ENCODE results near the gene AGPAT2. TPM values are rescaled to one million over a fixed set of nuclear protein-coding genes. Genes with fewer than 3 reads are reported as not detected.
"Not testable (repeated sequence)": the region's sequence is repeated elsewhere in the genome, so short reads cannot be mapped to it uniquely, and the experiment has no call there.

AGPAT2 gene
- total RNA-seq, 1 donor, result 31.5 TPM

GRCh38 chr9:136643596-136644342, 43.5 kb downstream of the AGPAT2 start:
- no peak overlapping the region for H3K4me3 ChIP-seq (ENCODE audit: low read depth, low read length)
- no peak for TF ChIP-seq CTCF (IDR thresholded peaks at IDR 0.05; ENCODE audit: insufficient read depth, low read depth, low read length)

GRCh38 chr9:136642439-136642921, 44.8 kb downstream of the AGPAT2 start:
- DNase-seq (ENCODE audit: low read depth), result no peak
- H3K4me3 ChIP-seq (ENCODE audit: low read depth, low read length), result no peak overlapping the region
- TF ChIP-seq CTCF (IDR thresholded peaks at IDR 0.05; ENCODE audit: insufficient read depth, low read depth, low read length), result no peak

More at GRCh38 chr9:136643596-136644342, 43.5 kb downstream of the AGPAT2 start:
- no peak for DNase-seq (ENCODE audit: low read depth)

GRCh38 chr9:136640171-136641111, 46.8 kb downstream of the AGPAT2 start:
- TF ChIP-seq CTCF (IDR thresholded peaks at IDR 0.05; ENCODE audit: insufficient read depth, low read depth, low read length), result no peak
- peak; percentile 23 for DNase-seq (ENCODE audit: low read depth)
- no peak overlapping the region for H3K4me3 ChIP-seq (ENCODE audit: low read depth, low read length)

GRCh38 chr9:136634904-136635303, 52.4 kb downstream of the AGPAT2 start:
- TF ChIP-seq CTCF (IDR thresholded peaks at IDR 0.05; ENCODE audit: insufficient read depth, low read depth, low read length), result no peak
- H3K4me3 ChIP-seq (ENCODE audit: low read depth, low read length), result no peak overlapping the region
- no peak for DNase-seq (ENCODE audit: low read depth)

GRCh38 chr9:136632491-136633106, 54.7 kb downstream of the AGPAT2 start:
- H3K4me3 ChIP-seq (ENCODE audit: low read depth, low read length); DNase-seq (ENCODE audit: low read depth): not testable (repeated sequence)

- not testable (repeated sequence) for DNase-seq (ENCODE audit: low read depth); H3K4me3 ChIP-seq (ENCODE audit: low read depth, low read length)
Observed at GRCh38 chr9:136632072-136632471, 55.2 kb downstream of the AGPAT2 start.

GRCh38 chr9:136631038-136632000, 55.9 kb downstream of the AGPAT2 start:
- peak; percentile 89 for TF ChIP-seq CTCF (IDR thresholded peaks at IDR 0.05; ENCODE audit: insufficient read depth, low read depth, low read length)
- H3K4me3 ChIP-seq (ENCODE audit: low read depth, low read length), result no peak overlapping the region
- DNase-seq (ENCODE audit: low read depth), result peak; percentile 79

Data from fibroblast of villous mesenchyme (primary cell).